ENCODE data around the gene UNC13B. TPM values are rescaled to one million over a fixed set of nuclear protein-coding genes. Genes with fewer than 3 reads are reported as not detected.

The UNC13B gene
- total and polyA plus RNA-seq, 9 of the 15 experiments (the other 6 are each of a cell fraction or from before 2014, with no cell fraction given), result 2.4 to 11.5 (median 8.6) TPM

DNA sequence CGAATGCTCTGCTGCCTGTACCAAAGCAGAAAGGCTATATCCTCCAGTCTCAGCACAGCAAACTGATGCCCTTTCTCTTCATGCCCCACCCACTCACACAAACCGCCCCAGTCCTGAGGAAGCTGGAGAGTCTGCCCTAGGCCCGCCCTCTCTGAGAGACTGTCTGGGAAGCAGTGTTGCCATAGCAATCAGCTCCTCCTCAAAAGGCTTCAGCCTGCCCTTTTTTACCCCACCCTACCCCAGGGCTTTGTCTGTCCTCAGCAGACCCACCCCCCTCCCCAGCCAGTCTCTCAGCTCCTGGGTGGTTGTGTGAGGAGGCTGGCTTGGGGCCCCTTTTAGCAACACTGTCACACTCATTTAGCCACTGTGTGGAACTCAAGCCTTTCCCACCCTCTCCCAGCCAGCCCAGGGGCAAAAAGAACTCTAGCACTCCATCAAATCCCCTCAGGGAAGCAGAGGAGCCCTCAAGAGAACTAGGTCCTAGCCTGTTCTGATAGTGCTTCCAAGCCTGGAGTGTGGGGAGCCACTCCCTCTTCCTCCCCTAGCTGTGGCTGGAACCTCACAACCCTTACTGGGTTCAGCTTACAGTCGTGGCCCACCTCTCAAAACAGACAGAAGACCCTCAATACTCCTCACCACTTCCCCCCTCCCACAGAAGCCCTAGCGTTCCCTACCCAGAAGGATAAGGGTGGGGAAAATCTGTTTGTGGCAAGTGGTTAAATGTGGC lies 47.5 kb upstream of the UNC13B start:
- H3K4me3 ChIP-seq, result peak overlapping the region; percentile 58
- peaks cover 4% of the 10 kb centered on the region for H4K20me1 ChIP-seq (replicated peaks; ENCODE audit: control insufficient read depth, insufficient read depth, low read length)
- ATAC-seq (peak; percentile 41), DNase-seq (ENCODE audit: extremely low read depth in 1 of 4, low spot score in 3 of 4) (peak; percentile 51 to 90 (median 64)), FAIRE-seq (peak; percentile 92)
- H2AFZ ChIP-seq (ENCODE audit: low read depth, low read length), result peak overlapping the region; percentile 73
- in situ Hi-C loops (cut with MboI), result no loop called here
- H3K4me1 ChIP-seq (replicated peaks in 1 of 2; ENCODE audit: control insufficient read depth in 2 of 2, insufficient read depth in 2 of 2, low read length in 2 of 2), result peaks cover 38 to 43% of the 10 kb centered on the region in 2 experiments
- H3K4me2 ChIP-seq (ENCODE audit: insufficient read depth, low read length), result peak overlapping the region; percentile 99
- 2% methylated on average over 3 of the region's 5 CpGs for WGBS (ENCODE audit: insufficient coverage, low coverage, missing lambda C conversion rate)
- H3K9me3 ChIP-seq (replicated peaks; ENCODE audit: control insufficient read depth, insufficient read depth, low read depth, low read length), result no peaks in the 10 kb centered on the region
- H3K9me1 ChIP-seq (ENCODE audit: control insufficient read depth, insufficient read depth, low read length), result no peaks in the 10 kb centered on the region
- H3K9ac ChIP-seq (ENCODE audit: insufficient read depth in 1 of 2, low read depth in 2 of 2, low read length in 2 of 2), result peak overlapping the region; percentile 52 to 88; a peak in 3 of 4 replicates
- no TSS peak for BruUV-seq (replicated peaks)
- peak overlapping the region; percentile 65 for H3K27ac ChIP-seq (ENCODE audit: extremely low read depth, low read depth, low read length)
- peaks cover 47% of the 10 kb centered on the region for H3K79me2 ChIP-seq (ENCODE audit: control insufficient read depth, insufficient read depth, low read length)
- no peaks in the 10 kb centered on the region for H3K27me3 ChIP-seq (ENCODE audit: control insufficient read depth in 2 of 2, insufficient read depth in 2 of 2, low read length in 2 of 2)
- H3K36me3 ChIP-seq (ENCODE audit: control insufficient read depth, insufficient read depth, low read length), result no peaks in the 10 kb centered on the region
- POLR2A ChIA-PET, result interaction anchor here (0.5 to 1.3 kb wide), 4 partner anchors 11 to 909 kb away, joined by 3 to 4 read pairs (median 3); partner anchors contain the start of genes STOML2 and VCP
- intact Hi-C loops (cut with micrococcal nuclease), result loop anchor here (2.0 kb wide), 2 partner anchors 17 to 41 kb away; partner anchors contain the start of genes PIGO and VCP
- CTCF ChIA-PET (ENCODE audit: low intra/inter-chr PET ratio), result no interaction called here
- peak; percentile 70 for TF ChIP-seq BMI1 (IDR thresholded peaks at IDR 0.05; ENCODE audit: low read length)
- TF ChIP-seq, protein P1, sequence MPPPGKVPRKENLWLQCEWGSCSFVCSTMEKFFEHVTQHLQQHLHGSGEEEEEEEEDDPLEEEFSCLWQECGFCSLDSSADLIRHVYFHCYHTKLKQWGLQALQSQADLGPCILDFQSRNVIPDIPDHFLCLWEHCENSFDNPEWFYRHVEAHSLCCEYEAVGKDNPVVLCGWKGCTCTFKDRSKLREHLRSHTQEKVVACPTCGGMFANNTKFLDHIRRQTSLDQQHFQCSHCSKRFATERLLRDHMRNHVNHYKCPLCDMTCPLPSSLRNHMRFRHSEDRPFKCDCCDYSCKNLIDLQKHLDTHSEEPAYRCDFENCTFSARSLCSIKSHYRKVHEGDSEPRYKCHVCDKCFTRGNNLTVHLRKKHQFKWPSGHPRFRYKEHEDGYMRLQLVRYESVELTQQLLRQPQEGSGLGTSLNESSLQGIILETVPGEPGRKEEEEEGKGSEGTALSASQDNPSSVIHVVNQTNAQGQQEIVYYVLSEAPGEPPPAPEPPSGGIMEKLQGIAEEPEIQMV (tag; conservative IDR thresholded peaks at IDR 0.05; ENCODE audit: low read depth), result no peak
- TF ChIP-seq NFIC (IDR thresholded peaks at IDR 0.05), result no peak
- TF ChIP-seq, protein P2, sequence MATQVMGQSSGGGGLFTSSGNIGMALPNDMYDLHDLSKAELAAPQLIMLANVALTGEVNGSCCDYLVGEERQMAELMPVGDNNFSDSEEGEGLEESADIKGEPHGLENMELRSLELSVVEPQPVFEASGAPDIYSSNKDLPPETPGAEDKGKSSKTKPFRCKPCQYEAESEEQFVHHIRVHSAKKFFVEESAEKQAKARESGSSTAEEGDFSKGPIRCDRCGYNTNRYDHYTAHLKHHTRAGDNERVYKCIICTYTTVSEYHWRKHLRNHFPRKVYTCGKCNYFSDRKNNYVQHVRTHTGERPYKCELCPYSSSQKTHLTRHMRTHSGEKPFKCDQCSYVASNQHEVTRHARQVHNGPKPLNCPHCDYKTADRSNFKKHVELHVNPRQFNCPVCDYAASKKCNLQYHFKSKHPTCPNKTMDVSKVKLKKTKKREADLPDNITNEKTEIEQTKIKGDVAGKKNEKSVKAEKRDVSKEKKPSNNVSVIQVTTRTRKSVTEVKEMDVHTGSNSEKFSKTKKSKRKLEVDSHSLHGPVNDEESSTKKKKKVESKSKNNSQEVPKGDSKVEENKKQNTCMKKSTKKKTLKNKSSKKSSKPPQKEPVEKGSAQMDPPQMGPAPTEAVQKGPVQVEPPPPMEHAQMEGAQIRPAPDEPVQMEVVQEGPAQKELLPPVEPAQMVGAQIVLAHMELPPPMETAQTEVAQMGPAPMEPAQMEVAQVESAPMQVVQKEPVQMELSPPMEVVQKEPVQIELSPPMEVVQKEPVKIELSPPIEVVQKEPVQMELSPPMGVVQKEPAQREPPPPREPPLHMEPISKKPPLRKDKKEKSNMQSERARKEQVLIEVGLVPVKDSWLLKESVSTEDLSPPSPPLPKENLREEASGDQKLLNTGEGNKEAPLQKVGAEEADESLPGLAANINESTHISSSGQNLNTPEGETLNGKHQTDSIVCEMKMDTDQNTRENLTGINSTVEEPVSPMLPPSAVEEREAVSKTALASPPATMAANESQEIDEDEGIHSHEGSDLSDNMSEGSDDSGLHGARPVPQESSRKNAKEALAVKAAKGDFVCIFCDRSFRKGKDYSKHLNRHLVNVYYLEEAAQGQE (IDR thresholded peaks at IDR 0.05; ENCODE audit: borderline replicate concordance), result peak; percentile 93
- TF ChIP-seq, protein P2 (CRISPR knock-in tag; IDR thresholded peaks at IDR 0.05; ENCODE audit: low read depth), result no peak
- TF ChIP-seq KLF16 (IDR thresholded peaks at IDR 0.05), result peak; percentile 75; the same call in 1 of the 2 replicates
- peak; percentile 66; the same call in 1 of the 2 replicates for TF ChIP-seq MXI1 (IDR thresholded peaks at IDR 0.05; ENCODE audit: low read depth, low read length)
- TF ChIP-seq EGR1 (conservative IDR thresholded peaks at IDR 0.05), result peak; percentile 54; the same call in 1 of the 2 replicates
- TF ChIP-seq, protein P3, sequence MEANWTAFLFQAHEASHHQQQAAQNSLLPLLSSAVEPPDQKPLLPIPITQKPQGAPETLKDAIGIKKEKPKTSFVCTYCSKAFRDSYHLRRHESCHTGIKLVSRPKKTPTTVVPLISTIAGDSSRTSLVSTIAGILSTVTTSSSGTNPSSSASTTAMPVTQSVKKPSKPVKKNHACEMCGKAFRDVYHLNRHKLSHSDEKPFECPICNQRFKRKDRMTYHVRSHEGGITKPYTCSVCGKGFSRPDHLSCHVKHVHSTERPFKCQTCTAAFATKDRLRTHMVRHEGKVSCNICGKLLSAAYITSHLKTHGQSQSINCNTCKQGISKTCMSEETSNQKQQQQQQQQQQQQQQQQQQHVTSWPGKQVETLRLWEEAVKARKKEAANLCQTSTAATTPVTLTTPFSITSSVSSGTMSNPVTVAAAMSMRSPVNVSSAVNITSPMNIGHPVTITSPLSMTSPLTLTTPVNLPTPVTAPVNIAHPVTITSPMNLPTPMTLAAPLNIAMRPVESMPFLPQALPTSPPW (CRISPR knock-in tag; IDR thresholded peaks at IDR 0.05), result peak; percentile 31; the same call in 1 of the 2 replicates
- peak in 1 of 2 experiments; percentile 27; a peak in 1 of 4 replicates for TF ChIP-seq RCOR1 (IDR thresholded peaks at IDR 0.05; ENCODE audit: borderline replicate concordance in 1 of 2, low read depth in 2 of 2, low read length in 2 of 2)
